ENCODE data around the gene CITED2. TPM values are rescaled to one million over a fixed set of nuclear protein-coding genes. Genes with fewer than 3 reads are reported as not detected.
"Not testable (repeated sequence)": the region's sequence is repeated elsewhere in the genome, so short reads cannot be mapped to it uniquely, and the experiment has no call there.

Gene CITED2
- total RNA-seq, result 10 to 100 TPM; 92.4 to 95.4 TPM
- 10 to 100 TPM; 25.6 to 49.0 (median 29.0) TPM for polyA plus RNA-seq
- total RNA-seq, result 13.0 to 173 (median 42.6) reads per million in 6 experiments

- Mint-ChIP-seq H3K36me3 (peaks cover 10 to 35% (median 15%) of the 10 kb centered on the region in 3 donors), H3K4me1 (peaks cover 23 to 47% (median 36%) of the 10 kb centered on the region in 4 donors), H3K9me3 (peaks cover 0 to 6% (median 0%) of the 10 kb centered on the region in 9 donors), H3K27ac (peak within 1 kb of the TSS; percentile 98 to 100 (median 99)), H3K27me3 (no peaks in the 10 kb centered on the region), H3K4me3 (peak within 1 kb of the TSS; percentile 99 to 100 (median 100))
- ATAC-seq, result peak; percentile 63 to 65
- POLR2A ChIA-PET, result interaction anchor here (0.5 to 4.3 kb wide), 50 partner anchors 9 to 1557 kb away, joined by 3 to 60 read pairs (median 5); partner anchors contain the start of genes CCDC28A, HEBP2, HECA and REPS1
- DNase-seq, result peak; percentile 86 to 98 (median 94)
Observed at GRCh38 chr6:139374357-139375225, at the start of gene CITED2. Gene CITED2, minus strand, starts transcription at chr6:139374648. Its CDS starts 704 bp downstream, at chr6:139373944.

- DNase-seq (no peak), ATAC-seq (no peak)
- Mint-ChIP-seq H3K36me3 (no peaks in the 10 kb centered on the region), H3K9me3 (no peaks in the 10 kb centered on the region), H3K4me1 (no peaks in the 10 kb centered on the region), H3K27ac (no peak overlapping the region), H3K4me3 (no peak overlapping the region), H3K27me3 (peaks cover 0 to 28% (median 4%) of the 10 kb centered on the region in 5 donors)
- POLR2A ChIA-PET, result no interaction called here
Observed at GRCh38 chr6:139423037-139423703, 48.7 kb upstream of the CITED2 start.

GRCh38 chr6:139422105-139423036 lies 47.9 kb upstream of the CITED2 start:
- no peak overlapping the region for H3K4me3 Mint-ChIP-seq
- DNase-seq (no peak), ATAC-seq (no peak)
- no peaks in the 10 kb centered on the region for H3K4me1 Mint-ChIP-seq
- POLR2A ChIA-PET, result no interaction called here
- H3K9me3 Mint-ChIP-seq, result no peaks in the 10 kb centered on the region
- no peaks in the 10 kb centered on the region for H3K36me3 Mint-ChIP-seq
- H3K27me3 Mint-ChIP-seq, result peaks cover 0 to 23% (median 5%) of the 10 kb centered on the region in 5 donors
- no peak overlapping the region for H3K27ac Mint-ChIP-seq

GRCh38 chr6:139418481-139419132 lies 44.2 kb upstream of the CITED2 start:
- ATAC-seq, result no peak
- no peaks in the 10 kb centered on the region for H3K36me3 Mint-ChIP-seq
- DNase-seq, result no peak
- H3K27ac Mint-ChIP-seq, result no peak overlapping the region
- POLR2A ChIA-PET, result no interaction called here
- H3K4me3 Mint-ChIP-seq, result no peak overlapping the region
- H3K4me1 Mint-ChIP-seq, result no peaks in the 10 kb centered on the region
- peaks cover 0 to 13% (median 2%) of the 10 kb centered on the region in 5 donors for H3K27me3 Mint-ChIP-seq
- H3K9me3 Mint-ChIP-seq, result no peaks in the 10 kb centered on the region

GRCh38 chr6:139416146-139416545 lies 41.7 kb upstream of the CITED2 start:
- H3K36me3 Mint-ChIP-seq, result no peaks in the 10 kb centered on the region
- peaks cover 0 to 3% (median 0%) of the 10 kb centered on the region in 9 donors for H3K9me3 Mint-ChIP-seq
- no peak overlapping the region for H3K4me3 Mint-ChIP-seq
- H3K27me3 Mint-ChIP-seq, result peaks cover 0 to 7% (median 3%) of the 10 kb centered on the region in 5 donors
- H3K27ac Mint-ChIP-seq, result no peak overlapping the region
- DNase-seq (no peak), ATAC-seq (no peak)
- POLR2A ChIA-PET, result no interaction called here
- no peaks in the 10 kb centered on the region for H3K4me1 Mint-ChIP-seq

- Mint-ChIP-seq H3K27ac (no peak overlapping the region), H3K9me3 (peaks cover 0 to 3% (median 0%) of the 10 kb centered on the region in 9 donors), H3K4me1 (no peaks in the 10 kb centered on the region), H3K27me3 (peaks cover 0 to 7% (median 3%) of the 10 kb centered on the region in 5 donors), H3K36me3 (no peaks in the 10 kb centered on the region), H3K4me3 (no peak overlapping the region)
- POLR2A ChIA-PET, result no interaction called here
- ATAC-seq (no peak), DNase-seq (no peak)
Observed at GRCh38 chr6:139415365-139415764, 40.9 kb upstream of the CITED2 start.

GRCh38 chr6:139412103-139412502 lies 37.7 kb upstream of the CITED2 start:
- H3K36me3 Mint-ChIP-seq, H3K27me3 Mint-ChIP-seq, H3K4me3 Mint-ChIP-seq, H3K4me1 Mint-ChIP-seq, H3K27ac Mint-ChIP-seq, DNase-seq, H3K9me3 Mint-ChIP-seq, ATAC-seq: not testable (repeated sequence)
- POLR2A ChIA-PET, result interaction anchor here (0.7 kb wide), 1 partner anchor 107 kb away, joined by 3 read pairs; no protein-coding TSS in a partner anchor

- Mint-ChIP-seq H3K4me1 (no peaks in the 10 kb centered on the region), H3K27ac (no peak overlapping the region), H3K4me3 (no peak overlapping the region), H3K36me3 (no peaks in the 10 kb centered on the region), H3K9me3 (peaks cover 0 to 3% (median 0%) of the 10 kb centered on the region in 9 donors), H3K27me3 (peaks cover 0 to 3% (median 0%) of the 10 kb centered on the region in 5 donors)
- no peak for ATAC-seq
- POLR2A ChIA-PET, result no interaction called here
- no peak for DNase-seq
Observed at GRCh38 chr6:139409026-139409425, 34.6 kb upstream of the CITED2 start.

- Mint-ChIP-seq H3K36me3 (no peaks in the 10 kb centered on the region), H3K27me3 (peaks cover 0 to 1% (median 0%) of the 10 kb centered on the region in 5 donors), H3K4me3 (no peak overlapping the region), H3K9me3 (peaks cover 0 to 3% (median 0%) of the 10 kb centered on the region in 9 donors), H3K27ac (no peak overlapping the region), H3K4me1 (no peaks in the 10 kb centered on the region)
- POLR2A ChIA-PET, result no interaction called here
- ATAC-seq (no peak), DNase-seq (no peak)
Observed at GRCh38 chr6:139407718-139408222, 33.3 kb upstream of the CITED2 start.

- Mint-ChIP-seq H3K27me3 (peaks cover 0 to 1% (median 0%) of the 10 kb centered on the region in 5 donors), H3K4me1 (no peaks in the 10 kb centered on the region), H3K9me3 (peaks cover 0 to 2% (median 0%) of the 10 kb centered on the region in 9 donors), H3K36me3 (no peaks in the 10 kb centered on the region), H3K4me3 (no peak overlapping the region), H3K27ac (no peak overlapping the region)
- POLR2A ChIA-PET, result no interaction called here
- DNase-seq, result no peak
- ATAC-seq, result no peak
Observed at GRCh38 chr6:139406577-139407343, 32.3 kb upstream of the CITED2 start.

GRCh38 chr6:139402876-139403386 lies 28.5 kb upstream of the CITED2 start:
- ATAC-seq, result no peak
- POLR2A ChIA-PET, result no interaction called here
- no peaks in the 10 kb centered on the region for H3K36me3 Mint-ChIP-seq
- H3K27me3 Mint-ChIP-seq, result no peaks in the 10 kb centered on the region
- H3K9me3 Mint-ChIP-seq, result no peaks in the 10 kb centered on the region
- H3K4me3 Mint-ChIP-seq, result no peak overlapping the region
- peak overlapping the region in 1 of 10 donors; percentile 34 for H3K27ac Mint-ChIP-seq
- H3K4me1 Mint-ChIP-seq, result no peaks in the 10 kb centered on the region
- DNase-seq, result no peak

Measured in naive thymus-derived CD8-positive, alpha-beta T cell (primary cell).